Eye (tissue), 1 donor: ENCODE data around the gene NFYC.
A peak's percentile ranks its signal among the peaks of the same experiment; 100 is the strongest.
"Not testable (repeated sequence)": the region's sequence is repeated elsewhere in the genome, so short reads cannot be mapped to it uniquely, and the experiment has no call there.

ENCODE experiments used
- DNase-seq: peaks from one replicate; pipeline ENCODE4 v3.0.0-alpha.2; 2015

The NFYC gene

DNA sequence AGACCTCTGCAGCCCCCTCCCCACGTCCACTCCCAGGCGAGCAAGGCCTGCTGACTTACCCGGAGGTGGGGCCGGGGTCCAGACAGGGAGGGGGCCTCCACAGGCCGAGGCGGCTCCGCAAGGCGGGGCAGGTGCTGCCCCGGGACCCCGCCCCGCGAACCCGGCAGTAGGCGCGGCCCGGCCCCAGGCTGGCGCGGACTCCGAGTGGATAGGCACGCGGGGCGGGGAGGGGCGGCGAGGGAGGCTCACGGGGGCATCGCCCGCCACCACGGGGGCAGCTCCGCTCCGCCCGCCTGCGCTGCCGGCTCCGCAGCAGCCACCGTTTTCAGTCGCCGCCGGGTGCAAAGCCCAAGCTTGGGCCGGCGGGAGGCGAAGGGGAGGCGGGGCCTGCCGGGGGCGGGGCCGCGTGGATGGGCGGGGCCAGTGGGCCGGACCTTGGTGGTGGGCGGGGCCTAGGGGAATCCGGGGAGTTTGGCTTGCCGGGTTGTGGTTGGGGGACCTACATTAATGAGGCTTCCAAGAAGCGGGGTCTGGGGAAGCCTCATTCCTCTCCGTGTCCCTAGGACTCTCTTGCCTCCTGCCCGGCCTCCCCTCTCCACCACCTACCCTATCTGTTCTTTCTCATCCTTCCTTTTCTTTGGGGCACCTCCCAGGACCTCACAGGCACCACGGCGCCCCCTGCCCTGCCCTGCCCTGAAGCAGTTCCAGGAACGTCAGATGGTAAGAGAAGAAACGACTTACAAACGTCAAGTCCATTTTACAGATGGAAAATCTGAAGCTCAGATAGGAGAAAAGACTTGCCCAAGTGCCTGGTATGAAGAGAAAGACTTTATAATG, 26.0 kb upstream of the NFYC start, which contains the start of gene RIMS3:
RIMS3 (minus strand) TSS at position 348 of the 837 bp plus-strand sequence. CDS start 23,757 bp downstream, outside the sequence.
- peak; percentile 92 for DNase-seq

DNA sequence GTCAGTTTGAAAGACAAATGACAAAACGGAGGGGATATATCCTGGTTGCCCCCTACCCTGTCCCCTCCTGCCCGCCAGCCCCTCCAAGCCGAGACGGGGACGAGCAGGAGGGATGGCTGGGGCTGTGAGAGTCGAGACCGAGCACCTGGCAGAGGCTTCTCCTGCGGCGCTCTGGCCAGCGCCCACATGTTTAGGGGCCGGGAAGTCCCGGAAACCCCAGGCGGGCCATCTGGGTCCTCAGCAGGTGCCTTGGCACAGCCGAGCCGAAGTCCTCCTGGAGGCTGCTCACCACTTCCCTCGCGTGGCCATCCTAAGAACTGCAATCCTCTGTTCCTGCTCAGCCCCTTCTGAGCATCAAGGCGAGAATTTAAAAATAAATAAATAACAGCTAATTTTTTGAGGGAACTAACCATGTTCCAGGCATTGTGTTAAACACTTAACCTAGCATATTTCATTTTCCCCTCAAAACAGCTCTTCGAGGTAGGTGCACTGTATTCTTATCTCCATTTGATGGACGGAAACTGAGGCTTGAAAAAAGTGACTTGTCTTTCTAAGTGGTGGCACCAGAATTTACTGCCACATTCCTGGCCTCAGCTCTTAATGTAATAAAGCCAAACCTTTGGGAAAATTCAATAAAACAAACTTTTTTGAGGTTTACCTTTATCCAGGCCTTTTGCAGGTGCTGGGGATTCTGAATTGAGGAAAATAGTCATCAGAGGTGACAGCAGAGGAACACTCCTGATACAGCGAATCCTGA, 22.6 kb upstream of the NFYC start:
- DNase-seq: peak; percentile 93

DNA sequence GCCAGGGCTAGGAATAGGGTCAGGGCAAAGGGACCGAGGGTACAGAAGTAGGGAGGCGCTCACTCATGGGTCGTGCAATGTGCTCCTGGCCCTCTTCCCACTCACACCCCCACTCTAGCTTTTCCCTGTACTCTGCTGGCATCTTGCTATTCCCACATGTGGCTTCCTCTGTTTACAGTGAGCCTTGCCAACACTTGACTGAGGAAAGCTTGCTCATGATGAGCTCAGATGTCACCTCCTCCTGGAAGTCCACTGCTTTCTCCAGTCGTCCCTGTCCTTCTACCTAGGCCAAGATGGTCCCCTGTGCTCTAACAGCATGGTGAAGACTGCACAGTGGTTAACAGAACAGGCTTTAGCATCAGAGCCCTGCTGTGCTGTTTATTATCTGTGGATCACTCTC, 18.1 kb upstream of the NFYC start:
- DNase-seq: no peak

DNA sequence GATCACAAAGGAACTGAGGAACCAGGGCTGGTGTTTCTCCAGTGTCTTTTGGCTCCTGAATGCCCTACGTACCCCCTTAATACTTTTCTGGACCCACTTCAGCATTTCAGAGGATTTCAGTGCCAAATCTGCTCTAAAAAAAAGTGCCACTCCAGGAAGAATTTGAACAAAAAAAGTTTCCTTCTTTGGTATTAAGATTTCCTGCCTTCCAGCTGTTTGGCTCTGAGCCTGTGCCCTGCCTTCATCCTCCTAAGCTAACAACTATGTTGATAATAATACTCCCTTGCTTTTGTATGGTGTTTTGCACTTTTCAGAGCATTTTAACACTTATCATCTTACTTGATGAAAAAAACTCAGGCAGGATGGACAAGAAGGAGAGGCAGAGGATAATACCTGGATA, 15.0 kb upstream of the NFYC start:
- DNase-seq: no peak

DNA sequence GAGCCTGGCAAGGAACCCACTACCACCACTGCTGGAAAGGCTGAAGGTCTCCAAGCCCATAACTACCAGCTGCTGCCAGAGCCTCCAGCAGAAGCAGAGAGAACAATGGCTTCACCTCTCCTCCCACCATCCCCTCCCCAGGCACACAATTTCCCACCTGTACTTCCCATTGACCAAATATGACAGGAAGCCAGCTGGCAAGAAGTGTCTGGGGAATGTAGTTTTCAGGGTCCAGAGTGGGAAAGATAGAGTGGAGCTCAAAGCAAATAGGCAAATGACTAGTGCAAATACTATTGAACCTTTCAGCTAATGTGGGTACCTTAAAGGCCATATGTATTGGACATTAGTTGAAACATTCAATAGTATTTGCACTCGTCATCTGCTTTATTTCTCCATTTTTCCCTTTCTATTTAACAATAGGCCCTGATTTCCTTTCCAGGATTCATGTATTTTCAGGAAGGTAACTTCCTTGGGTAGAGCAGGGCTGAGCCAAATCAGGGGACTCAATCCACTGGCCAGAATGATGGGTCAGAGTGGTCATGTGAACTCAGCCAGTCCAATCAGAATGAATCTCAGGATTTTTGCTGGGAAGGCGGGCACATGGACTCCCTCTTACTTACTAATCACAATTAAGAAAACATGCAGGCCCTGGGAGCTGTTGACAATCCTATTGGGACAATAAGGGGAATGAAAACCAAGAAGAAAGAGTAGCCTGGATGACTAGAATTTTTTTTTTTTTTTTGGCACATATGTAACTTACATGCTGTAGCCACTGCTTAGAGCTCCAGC, 12.1 kb upstream of the NFYC start:
- DNase-seq: no peak

DNA sequence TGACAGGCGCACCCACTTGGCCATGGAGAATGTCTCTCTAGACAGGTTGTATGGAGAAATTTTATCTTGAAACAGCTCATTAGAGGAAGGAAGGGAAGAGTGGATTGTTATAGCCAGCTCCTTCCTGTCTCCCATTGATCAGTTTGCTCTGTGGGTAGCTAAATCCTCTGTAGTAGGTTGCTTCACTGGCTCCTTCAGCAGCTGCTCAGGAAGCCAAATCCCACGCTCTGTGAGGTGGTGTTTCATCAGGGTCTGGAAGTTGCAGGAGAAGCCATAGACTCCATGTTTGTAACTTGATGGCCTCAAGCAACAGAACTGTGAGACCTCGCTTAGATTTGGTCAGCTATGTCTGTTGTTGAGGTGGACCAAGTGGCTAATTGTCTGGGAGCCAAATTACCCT, 6.8 kb upstream of the NFYC start:
- no peak for DNase-seq

DNA sequence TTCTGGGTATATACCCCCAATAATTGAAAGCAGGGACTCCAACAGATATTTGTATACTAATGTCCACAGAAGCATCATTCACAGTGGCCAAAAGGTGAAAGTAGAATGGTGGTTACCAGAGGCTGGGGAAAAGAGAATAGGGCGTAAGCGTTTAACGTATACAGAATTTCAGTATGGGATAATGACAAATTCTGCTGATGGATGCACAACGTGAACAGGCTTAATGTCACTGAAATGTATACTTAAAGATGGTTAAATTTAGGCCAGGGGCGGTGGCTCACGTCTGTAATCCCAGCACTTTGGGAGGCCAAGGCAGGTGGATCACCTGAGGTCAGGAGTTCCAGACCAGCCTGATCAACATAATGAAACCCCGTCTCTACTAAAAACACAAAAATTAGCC, 4.4 kb upstream of the NFYC start:
- no peak for DNase-seq

DNA sequence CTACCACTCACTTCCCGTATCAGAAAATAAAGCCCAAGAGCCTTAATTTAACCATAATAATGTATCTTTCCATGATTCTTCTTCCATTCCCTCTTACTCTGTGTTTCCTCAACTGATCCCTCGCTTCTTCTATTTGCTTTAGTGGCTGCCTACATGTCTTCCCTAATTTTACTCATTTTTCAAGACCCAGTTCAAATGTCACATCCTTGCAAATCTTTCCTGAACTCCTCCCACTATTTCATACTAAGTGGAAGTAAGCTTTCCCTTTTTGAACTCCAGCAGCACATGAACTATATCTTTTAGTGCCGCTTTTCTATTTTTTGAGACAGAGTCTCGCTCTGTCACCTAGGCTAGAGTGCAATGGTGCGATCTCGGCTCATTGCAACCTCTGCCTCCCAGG, 3.8 kb upstream of the NFYC start:
- no peak for DNase-seq

DNA sequence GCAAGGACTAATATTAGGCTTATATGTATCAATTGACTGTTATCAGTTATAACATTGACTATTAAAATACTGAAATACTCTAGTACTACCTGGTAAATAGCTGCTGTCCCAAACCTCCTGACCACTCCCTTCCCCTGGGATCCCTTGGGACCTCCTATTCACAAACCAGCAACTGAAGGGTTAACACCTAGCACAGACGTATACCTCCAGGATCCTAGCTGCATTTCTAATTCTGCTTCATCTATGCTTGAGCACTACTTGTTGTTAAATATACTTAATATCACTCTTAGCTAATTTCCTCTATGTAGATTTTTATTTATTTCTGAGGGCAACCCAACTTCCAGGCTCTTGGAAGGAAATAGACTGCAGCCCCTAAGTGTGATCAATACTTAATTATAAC, 1.8 kb upstream of the NFYC start:
- no peak for DNase-seq

DNA sequence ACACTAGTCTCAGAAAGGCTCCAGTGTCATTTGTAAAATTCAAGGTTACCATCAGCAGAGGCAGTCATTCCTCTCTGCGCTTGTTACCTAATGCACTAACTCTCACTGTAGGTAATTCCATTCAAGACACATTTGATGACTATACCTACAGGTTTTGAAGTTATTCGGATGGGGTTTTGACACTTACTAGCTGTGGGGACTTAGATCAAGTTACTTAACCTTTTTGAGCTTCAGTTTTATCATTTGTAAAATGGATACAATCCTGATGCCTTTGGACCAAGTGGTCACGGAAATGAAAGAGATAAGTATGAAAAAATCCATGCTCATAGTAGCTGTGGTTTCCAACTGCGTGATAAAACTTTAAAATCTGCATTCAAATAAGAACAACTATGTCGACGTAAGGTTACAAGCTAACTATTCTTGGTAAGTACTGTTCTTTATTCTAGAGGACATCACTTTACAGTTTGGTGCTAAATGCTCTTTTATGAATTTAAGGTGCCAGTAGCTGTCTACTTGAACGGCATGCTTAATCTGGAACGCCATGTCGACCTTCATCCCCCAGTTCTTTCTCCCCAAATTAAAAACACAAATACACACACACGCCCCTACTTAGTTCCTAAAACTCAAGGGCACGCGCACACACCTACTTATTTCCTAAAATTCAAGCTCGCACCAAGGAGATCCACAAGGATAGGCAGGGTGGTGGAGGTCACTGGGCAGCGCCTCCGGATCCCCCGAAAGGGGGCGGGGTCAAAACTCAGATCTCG, 550 bp upstream of the NFYC start:
- DNase-seq: no peak

DNA sequence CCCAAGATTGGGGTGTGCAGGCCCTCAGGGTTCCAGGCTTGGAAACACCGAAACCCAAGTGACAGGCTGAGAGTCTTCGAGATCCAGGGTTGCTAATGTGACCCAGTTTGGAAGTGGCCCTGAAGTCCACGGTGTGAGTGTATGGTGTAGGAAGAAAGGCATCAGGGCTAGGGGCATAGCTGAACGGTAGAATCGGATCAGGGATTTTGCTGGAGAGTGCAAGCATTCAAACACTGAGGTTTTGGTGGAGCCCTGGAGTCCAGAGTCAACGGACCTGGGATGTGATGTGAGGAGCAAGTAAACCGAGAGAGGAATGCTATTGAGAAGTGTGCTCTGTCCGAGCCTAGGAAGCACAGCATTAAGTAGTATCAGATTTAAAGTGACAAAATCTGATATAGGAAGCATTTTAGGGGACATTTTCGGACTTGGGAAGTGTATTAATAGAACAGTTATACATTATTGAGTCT, 958 bp downstream of the NFYC start:
- DNase-seq: no peak

DNA sequence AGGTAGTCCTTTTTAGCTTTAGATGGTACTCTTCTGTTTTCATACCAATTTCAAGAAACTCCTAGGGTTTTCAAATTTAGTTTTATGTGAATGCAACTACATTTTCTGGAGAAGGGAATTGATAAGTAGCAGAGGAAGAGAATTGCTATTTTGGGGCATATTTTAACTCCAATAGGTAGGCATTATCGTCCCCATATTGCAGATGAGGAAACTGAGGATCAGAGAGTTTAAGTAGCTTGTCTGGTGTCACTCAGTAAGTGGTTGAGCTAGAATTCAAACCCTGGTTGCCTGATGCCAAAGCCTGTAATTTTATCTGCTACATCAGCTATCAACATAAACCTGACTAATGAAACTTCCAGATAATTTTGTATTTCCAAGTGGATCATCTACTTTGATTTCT, 1.9 kb downstream of the NFYC start:
- DNase-seq: no peak

DNA sequence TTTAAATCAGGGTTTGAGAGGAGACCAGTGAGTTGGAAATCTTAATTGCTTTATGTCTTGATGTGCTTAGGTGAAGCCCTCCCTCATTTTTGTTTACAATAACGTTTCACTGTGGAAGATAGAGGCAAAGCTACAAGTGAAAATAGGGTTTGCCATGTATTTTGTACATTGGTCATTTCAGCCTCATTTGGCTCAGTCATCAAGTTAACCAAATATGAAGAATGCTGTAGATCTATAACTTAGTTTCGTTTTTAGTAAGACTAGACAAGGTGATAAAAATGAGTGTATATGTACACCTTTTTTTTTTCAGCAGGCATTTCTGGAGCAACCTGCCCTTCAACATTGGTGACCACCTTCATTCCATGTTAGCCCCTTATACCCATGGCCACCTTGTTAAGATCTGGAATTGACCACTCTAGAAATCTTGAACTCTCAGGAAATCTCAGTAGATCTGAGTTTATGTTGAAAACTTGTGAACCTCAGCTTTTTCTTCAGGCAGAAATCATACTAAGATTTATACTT, 2.9 kb downstream of the NFYC start:
- DNase-seq: no peak

DNA sequence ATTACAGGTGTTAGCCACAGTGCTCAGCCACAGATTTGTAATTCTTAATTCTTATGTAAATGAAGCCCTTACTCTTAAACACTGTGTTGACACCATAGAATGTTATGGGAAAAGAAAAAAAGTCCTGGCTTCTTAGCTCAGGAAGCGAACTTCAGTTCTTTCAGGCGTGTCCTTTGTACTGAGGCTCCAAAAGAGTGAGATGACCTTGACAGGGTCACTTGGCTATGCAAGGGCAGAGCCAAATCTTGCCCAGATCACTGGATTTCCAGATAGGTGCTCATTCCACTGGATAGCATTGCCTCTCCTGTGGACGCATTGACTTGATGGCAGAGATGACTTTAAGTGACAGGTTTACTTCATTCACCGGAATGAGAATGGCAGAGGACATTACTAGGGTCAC, 4.8 kb downstream of the NFYC start:
- no peak for DNase-seq

DNA sequence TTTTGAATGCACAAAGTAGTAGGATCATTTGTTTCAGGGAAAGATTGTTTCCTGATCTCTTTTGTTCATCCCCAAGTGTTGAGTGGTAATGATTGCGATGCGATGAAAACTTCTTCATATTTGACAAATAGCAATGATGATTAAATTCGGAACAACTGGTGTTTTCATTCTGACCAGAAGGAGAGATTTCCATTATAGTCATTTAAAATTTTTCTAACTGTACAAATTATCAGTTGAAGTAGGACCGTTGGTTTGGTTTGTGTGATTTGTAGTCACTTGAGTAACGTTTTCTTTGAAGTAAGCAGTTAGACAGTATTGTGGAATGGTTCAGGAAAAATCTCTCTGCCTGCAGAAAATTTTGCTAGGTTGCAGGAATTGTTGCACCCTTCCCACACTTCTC, 5.9 kb downstream of the NFYC start:
- DNase-seq: no peak

DNA sequence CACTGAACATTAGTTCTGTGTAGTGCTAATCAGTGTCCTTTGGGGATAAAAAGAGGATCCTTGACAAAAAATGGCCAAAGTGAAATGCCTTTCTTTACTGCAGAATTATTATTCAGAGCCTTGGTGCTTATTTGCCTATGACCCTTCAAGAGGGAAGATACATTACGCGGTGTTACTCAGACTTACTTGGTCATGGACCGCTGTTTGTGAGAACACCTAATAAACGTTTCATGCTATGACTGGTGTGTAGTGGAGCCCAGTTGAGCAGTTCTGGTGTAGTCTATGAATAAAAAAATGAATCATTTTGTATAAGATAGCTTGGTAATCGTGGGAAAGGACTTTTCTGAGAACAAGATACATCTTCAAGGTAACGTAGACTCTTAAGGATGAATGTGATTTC, 8.3 kb downstream of the NFYC start:
- DNase-seq: no peak

DNA sequence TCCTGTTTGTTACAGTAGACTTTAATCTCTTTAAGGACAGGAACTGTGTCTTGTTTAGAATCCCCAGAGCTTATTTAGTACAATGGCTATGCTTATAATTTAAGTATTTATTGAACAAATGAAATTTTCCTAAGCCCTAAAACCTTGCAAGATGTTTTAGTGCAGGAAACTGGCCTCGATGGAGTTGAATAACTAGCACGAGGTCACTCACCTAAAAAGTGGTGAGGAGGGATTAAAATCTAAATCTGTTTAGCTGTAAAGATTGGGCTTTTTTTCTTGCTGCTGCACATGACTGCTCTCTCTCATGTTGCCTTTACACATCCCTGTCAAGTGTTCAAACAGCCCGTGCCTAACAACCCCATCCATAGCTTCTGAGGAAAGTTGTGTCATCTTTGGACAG, 10.2 kb downstream of the NFYC start:
- no peak for DNase-seq

DNA sequence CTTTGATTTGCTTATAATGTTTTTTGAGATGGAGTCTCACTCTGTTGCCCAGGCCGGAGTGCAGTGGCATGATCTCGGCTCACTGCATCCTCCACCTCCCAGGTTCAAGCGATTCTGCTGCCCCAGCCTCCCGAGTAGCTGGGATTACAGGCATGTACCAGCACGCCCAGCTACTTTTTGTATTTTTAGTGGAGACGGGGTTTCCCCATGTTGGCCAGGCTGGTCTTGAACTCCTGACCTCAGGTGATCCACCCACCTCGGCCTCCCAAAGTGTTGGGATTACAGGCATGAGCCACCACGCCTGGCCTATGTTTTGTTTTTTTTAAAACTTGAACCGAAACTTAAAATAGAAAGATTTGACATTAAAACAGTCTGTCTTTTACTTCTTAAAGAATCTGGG, 11.3 kb downstream of the NFYC start:
- DNase-seq: not testable (repeated sequence)

DNA sequence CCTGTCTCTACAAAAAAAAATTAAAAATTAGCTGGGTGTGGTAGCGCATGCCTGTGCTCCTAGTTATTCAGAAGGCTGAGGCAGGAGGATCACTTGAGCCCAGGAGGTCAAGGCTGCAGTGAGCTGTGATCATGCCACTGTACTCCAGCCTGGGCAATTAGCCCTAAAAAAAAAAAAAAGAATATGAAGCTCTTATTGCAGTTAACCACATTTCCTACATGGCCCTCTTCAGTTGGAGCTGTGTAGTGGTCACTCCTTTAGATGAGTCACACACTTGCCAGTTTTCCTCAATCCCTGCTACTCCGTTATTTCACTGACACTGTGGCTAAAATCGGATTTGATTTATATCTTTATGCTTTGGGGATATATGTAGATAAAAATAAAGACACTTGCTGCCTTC, 11.8 kb downstream of the NFYC start:
- DNase-seq: no peak

DNA sequence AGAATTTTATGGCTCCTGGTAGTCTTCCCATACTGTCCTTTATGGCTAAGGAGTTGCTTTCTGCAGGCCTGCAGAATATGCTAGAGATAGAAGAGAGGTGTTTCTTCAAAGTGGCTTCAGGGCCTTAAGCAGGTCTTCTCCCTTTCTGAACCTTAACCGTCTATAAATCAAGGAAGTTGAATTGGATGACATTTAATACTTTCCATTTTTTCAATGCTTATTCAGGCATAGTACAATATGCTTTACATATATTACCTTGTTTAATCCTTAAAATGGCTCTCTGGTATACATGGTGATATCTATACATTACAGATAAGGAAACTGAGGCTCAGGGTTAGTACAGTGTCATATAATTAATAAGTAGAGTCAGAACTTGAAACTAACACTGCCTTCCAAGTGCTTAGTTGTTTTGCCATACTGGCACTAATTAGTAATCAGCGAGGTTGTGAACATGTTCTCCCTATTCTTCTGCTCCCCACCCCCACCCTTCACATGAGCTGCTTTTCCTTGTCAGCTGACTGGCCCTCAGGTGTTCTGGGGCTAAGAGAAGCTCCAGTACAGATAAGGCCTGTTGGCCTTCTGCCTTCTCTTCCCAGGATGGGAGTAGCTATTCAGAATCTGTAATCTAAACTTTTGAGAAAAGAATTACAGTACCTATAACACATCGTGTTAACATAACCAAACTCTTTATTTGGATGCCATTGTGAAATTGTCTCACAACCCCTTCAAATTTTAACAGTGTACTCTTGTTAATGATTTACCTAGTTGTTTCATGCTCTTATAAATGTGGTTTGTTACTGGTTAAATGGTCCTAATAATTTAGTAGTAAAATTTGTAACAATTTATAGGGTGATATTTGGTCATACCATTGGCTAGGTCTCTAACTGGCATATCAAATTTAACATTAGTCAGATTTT, 13.6 kb downstream of the NFYC start:
- no peak for DNase-seq

DNA sequence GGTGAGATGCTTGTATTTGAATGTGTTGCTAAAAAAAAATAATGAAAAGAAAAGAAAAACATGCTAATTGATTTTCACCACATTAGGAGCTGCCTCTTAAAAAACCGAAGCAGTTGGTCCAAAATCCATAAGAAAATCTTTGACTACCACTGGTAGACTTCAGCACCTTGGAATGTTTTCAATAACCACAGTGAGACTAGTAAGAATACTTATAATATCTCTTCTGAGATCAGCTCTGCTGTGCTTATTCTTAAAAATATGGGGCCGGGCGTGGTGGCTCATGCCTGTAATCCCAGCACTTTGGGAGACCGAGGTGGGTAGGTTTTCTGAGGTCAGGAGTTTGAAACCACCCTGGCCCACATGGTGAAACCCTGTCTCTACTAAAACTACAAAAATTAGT, 15.1 kb downstream of the NFYC start:
- no peak for DNase-seq
